Endothelial cell of umbilical vein (primary cell): ENCODE results near the gene TES. TPM values are rescaled to one million over a fixed set of nuclear protein-coding genes. Genes with fewer than 3 reads are reported as not detected.
A peak's percentile ranks its signal among the peaks of the same experiment; 100 is the strongest.

Source experiments
- BruUV-seq: library from RNA; stranded (reverse); fragments of 400-500 nt; replicated peaks from 2 replicates; lab custom pipeline; 2021; lab: Mats Ljungman, UMichigan
- CTCF ChIA-PET: fragments of 300-600, 350-600 bp; sonication (Branson Sonifier 250); formaldehyde crosslinking; loops from one replicate; lab custom pipeline; 2021; ENCODE audit warnings: antibody characterized with exemption, inconsistent platforms; lab: Charles Lee
- POLR2A ChIA-PET: fragments of 300-600, 350-600 bp; sonication (Branson Sonifier 250); formaldehyde crosslinking; loops from one replicate; lab custom pipeline; 2021; ENCODE audit warnings: antibody characterized with exemption, inconsistent platforms; lab: Charles Lee
- DNase-seq: peaks from one replicate; pipeline ENCODE4 v3.0.0-alpha.2; 2011; ENCODE audit warnings: low read depth, low spot score
- FAIRE-seq: peaks from 2 replicates; lab custom pipeline; 2011; peaks lifted over from hg19 to GRCh38; lab: Jason Lieb, UNC
- H2AFZ ChIP-seq: 2 replicates; pipeline ENCODE4 v1.6.0; 2012; ENCODE audit warnings: low read depth, low read length, control low read depth, inconsistent platforms
- H3K27ac ChIP-seq: 2 replicates; pipeline ENCODE4 v1.5.1; 2011; ENCODE audit warnings: low read depth, mild to moderate bottlenecking, control low read depth, low read length, moderate library complexity; ENCODE audit not compliant: insufficient read depth
- H3K27me3 ChIP-seq, 2 experiments: 2 replicates each; pipeline versions ENCODE4 v1.6.0 to v1.6.1; 2011; ENCODE audit warnings: low read length in 2 of 2, mixed read lengths in 1 of 2; ENCODE audit not compliant: control insufficient read depth in 2 of 2, insufficient read depth in 2 of 2
- H3K36me3 ChIP-seq, 2 experiments: 2 replicates in 1 of 2; 3 replicates in 1 of 2; pipeline ENCODE4 v1.5.1; 2011; ENCODE audit warnings: low read length in 2 of 2, mild to moderate bottlenecking in 1 of 2, moderate library complexity in 1 of 2; ENCODE audit not compliant: control insufficient read depth in 2 of 2, insufficient read depth in 2 of 2; ENCODE audit errors: extremely low read depth in 1 of 2
- H3K4me1 ChIP-seq: 3 replicates; pipeline ENCODE4 v1.5.1; 2011; ENCODE audit warnings: mild to moderate bottlenecking, low read length; ENCODE audit not compliant: control insufficient read depth, insufficient read depth; ENCODE audit errors: extremely low read depth
- H3K4me2 ChIP-seq: 2 replicates; pipeline ENCODE4 v1.6.1; 2011; ENCODE audit warnings: low read length, control low read depth, mixed read lengths; ENCODE audit not compliant: insufficient read depth
- H3K4me3 ChIP-seq, 3 experiments: fragments of 200-600 bp in 1 of 3; sonication (generic), shearing (Covaris generic) in 1 of 3; replicated peaks in 1 of 3; 2 replicates each; pipeline ENCODE4 v1.5.1; 2011 to 2016; ENCODE audit warnings: control low read depth in 3 of 3, low read length in 3 of 3, mild to moderate bottlenecking in 2 of 3, inconsistent platforms in 1 of 3, low read depth in 1 of 3, moderate library complexity in 1 of 3; ENCODE audit not compliant: insufficient read depth in 1 of 3
- H3K79me2 ChIP-seq: 2 replicates; pipeline ENCODE4 v1.6.0; 2012; ENCODE audit warnings: low read length, inconsistent platforms; ENCODE audit not compliant: control insufficient read depth, insufficient read depth
- H3K9ac ChIP-seq: replicated peaks from 2 replicates; pipeline ENCODE3; 2011; ENCODE audit warnings: low read length, control low read depth; ENCODE audit not compliant: insufficient read depth; ENCODE audit errors: extremely low read depth
- H3K9me1 ChIP-seq: replicated peaks from 3 replicates; pipeline ENCODE4 v1.6.0; 2011; ENCODE audit warnings: mild to moderate bottlenecking, low read length; ENCODE audit not compliant: control insufficient read depth, insufficient read depth; ENCODE audit errors: extremely low read depth
- H3K9me3 ChIP-seq: replicated peaks from 2 replicates; pipeline ENCODE4 v1.5.1; 2012; ENCODE audit warnings: low read length, inconsistent platforms; ENCODE audit not compliant: control insufficient read depth, insufficient read depth
- H4K20me1 ChIP-seq: replicated peaks from 2 replicates; pipeline ENCODE3; 2011; ENCODE audit warnings: mild to moderate bottlenecking, low read length; ENCODE audit not compliant: control insufficient read depth, insufficient read depth; ENCODE audit errors: extremely low read depth
- EZH2 ChIP-seq: IDR thresholded peaks from 2 replicates; pipeline ENCODE4 v1.6.1; 2012; ENCODE audit warnings: borderline replicate concordance, low read depth, mild to moderate bottlenecking, moderate library complexity, low read length, inconsistent platforms; ENCODE audit not compliant: severe bottlenecking
- FOS ChIP-seq: IDR thresholded peaks from 2 replicates; pipeline ENCODE4 v1.6.1; 2011; ENCODE audit warnings: mild to moderate bottlenecking, low read length, moderate library complexity, borderline replicate concordance; ENCODE audit not compliant: insufficient read depth
- GATA2 ChIP-seq: IDR thresholded peaks from 2 replicates; pipeline ENCODE4 v1.7.0; 2011; ENCODE audit warnings: low read depth, mild to moderate bottlenecking, moderate library complexity, mixed read lengths, low read length; ENCODE audit not compliant: insufficient read length, insufficient read depth
- JUN ChIP-seq: IDR thresholded peaks from 2 replicates; pipeline ENCODE4 v1.6.1; 2011; ENCODE audit warnings: borderline replicate concordance, low read depth; ENCODE audit not compliant: insufficient read length, insufficient read depth
- MYC ChIP-seq: IDR thresholded peaks from one replicate; pipeline ENCODE4 v1.6.1; 2011; ENCODE audit warnings: mild to moderate bottlenecking, low read depth, low read length
- POLR2A ChIP-seq: IDR thresholded peaks from 2 replicates; pipeline ENCODE4 v1.6.1; 2012; ENCODE audit warnings: low read depth, mild to moderate bottlenecking, control low read depth, low read length
- POLR2AphosphoS5 ChIP-seq: IDR thresholded peaks from 2 replicates; pipeline ENCODE4 v1.6.1; 2012; ENCODE audit warnings: low read depth, mild to moderate bottlenecking, control low read depth, low read length, moderate library complexity; ENCODE audit not compliant: insufficient read depth
- dilution Hi-C: fragments of 300-500 bp; cut with MboI; formaldehyde crosslinking; loops from one replicate; pipeline ENCODE4 v1.15.0; 2019; ENCODE audit warnings: low sequenced_read_pairs; ENCODE audit not compliant: extremely low pct_ligation_motif_present
- intact Hi-C: fragments of 100-400 bp; cut with micrococcal nuclease; formaldehyde crosslinking; loops from one replicate; pipeline ENCODE4 v1.10.0; 2022
- polyA plus RNA-seq, 4 experiments: library from polyadenylated mRNA; depleted of rRNA in 3 of 4; stranded (reverse) in 3 of 4; unstranded in 1 of 4; fragments of >200 nt; gene quantifications; 2 replicates each; pipeline versions ENCODE4 v1.2.1 to v1.2.3, GENCODE V29; 2011 to 2012; ENCODE audit warnings: missing spikeins in 1 of 4
- total RNA-seq: library from RNA; stranded (reverse); gene quantifications from 2 replicates; pipeline ENCODE4 v1.2.3, GENCODE V29; 2021
- TF ChIP-seq, protein P1 (sequence below): IDR thresholded peaks from 2 replicates; pipeline ENCODE4 v1.6.1; 2011; ENCODE audit not compliant: insufficient read depth, insufficient read length
- TF ChIP-seq, protein P2 (sequence below), 2 donors: IDR thresholded peaks; 1 replicate in 1 of 2; 2 replicates in 1 of 2; pipeline ENCODE4 v1.5.1; 2011; ENCODE audit warnings: low read length in 2 of 2, mild to moderate bottlenecking in 2 of 2, moderate library complexity in 2 of 2, control low read depth in 1 of 2, inconsistent platforms in 1 of 2, low read depth in 1 of 2; ENCODE audit not compliant: insufficient read depth in 1 of 2; ENCODE audit errors: extremely low read depth in 1 of 2

TES gene
- total and polyA plus RNA-seq, 2 donors (not counting 3 experiments of a cell fraction or from before 2014, with no cell fraction given) = 35.3 to 50.5 TPM

DNA sequence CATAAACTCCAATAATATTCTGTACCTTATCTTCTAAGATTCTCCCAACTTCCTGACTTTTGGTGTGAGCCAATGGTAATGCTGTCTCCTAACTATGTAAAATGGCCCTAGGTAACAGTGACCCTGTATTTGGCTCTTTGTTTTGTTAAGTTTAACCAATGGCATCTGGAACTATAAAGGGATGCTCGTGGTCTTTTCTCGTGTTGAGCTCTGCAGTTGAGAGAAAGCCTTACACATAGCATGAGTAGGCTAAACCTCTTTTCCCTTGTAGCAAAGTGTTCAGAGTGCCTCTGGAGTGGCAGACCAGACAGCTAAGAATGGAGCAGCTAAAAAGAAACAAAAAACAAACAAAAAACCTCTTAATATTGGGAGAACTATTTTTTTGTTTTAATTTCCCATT is 5.2 kb downstream of the TES start:
- peaks cover 82% of the 10 kb centered on the region for H3K79me2 ChIP-seq
- no peaks in the 10 kb centered on the region for H3K36me3 ChIP-seq
- H4K20me1 ChIP-seq = no peaks in the 10 kb centered on the region
- no TSS peak for BruUV-seq
- dilution Hi-C loops = no loop called here
- intact Hi-C loops = loop anchor here (5.0 to 10.0 kb wide), 2 partner anchors 459 to 657 kb away; partner anchors contain the start of gene MET
- no peak for FAIRE-seq
- no peak for TF ChIP-seq POLR2AphosphoS5
- TF ChIP-seq JUN = no peak
- TF ChIP-seq, protein P1, sequence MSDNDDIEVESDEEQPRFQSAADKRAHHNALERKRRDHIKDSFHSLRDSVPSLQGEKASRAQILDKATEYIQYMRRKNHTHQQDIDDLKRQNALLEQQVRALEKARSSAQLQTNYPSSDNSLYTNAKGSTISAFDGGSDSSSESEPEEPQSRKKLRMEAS = no peak
- TF ChIP-seq POLR2A = no peak
- TF ChIP-seq, protein P2, sequence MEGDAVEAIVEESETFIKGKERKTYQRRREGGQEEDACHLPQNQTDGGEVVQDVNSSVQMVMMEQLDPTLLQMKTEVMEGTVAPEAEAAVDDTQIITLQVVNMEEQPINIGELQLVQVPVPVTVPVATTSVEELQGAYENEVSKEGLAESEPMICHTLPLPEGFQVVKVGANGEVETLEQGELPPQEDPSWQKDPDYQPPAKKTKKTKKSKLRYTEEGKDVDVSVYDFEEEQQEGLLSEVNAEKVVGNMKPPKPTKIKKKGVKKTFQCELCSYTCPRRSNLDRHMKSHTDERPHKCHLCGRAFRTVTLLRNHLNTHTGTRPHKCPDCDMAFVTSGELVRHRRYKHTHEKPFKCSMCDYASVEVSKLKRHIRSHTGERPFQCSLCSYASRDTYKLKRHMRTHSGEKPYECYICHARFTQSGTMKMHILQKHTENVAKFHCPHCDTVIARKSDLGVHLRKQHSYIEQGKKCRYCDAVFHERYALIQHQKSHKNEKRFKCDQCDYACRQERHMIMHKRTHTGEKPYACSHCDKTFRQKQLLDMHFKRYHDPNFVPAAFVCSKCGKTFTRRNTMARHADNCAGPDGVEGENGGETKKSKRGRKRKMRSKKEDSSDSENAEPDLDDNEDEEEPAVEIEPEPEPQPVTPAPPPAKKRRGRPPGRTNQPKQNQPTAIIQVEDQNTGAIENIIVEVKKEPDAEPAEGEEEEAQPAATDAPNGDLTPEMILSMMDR (IDR thresholded peaks at IDR 0.05; ENCODE audit: extremely low read depth in 1 of 2, insufficient read depth in 1 of 2, low read depth in 1 of 2, low read length in 2 of 2) = no peak
- no peak for TF ChIP-seq FOS
- no peak for TF ChIP-seq GATA2
- no peak for TF ChIP-seq MYC
- TF ChIP-seq EZH2 = no peak
- no peak overlapping the region for H2AFZ ChIP-seq
- peak overlapping the region; percentile 11 for H3K27ac ChIP-seq
- ChIA-PET POLR2A (no interaction called here), CTCF (interaction anchor here (5.2 kb wide), 1 partner anchor 35 kb away, joined by 26 read pairs; no protein-coding TSS in a partner anchor)
- H3K9me3 ChIP-seq = no peaks in the 10 kb centered on the region
- no peak overlapping the region for H3K4me3 ChIP-seq
- H3K9me1 ChIP-seq = no peaks in the 10 kb centered on the region
- no peaks in the 10 kb centered on the region for H3K27me3 ChIP-seq
- peaks cover 72% of the 10 kb centered on the region for H3K4me1 ChIP-seq
- DNase-seq = no peak
- H3K9ac ChIP-seq = no peak overlapping the region
- H3K4me2 ChIP-seq = no peak overlapping the region
